ENCODE data around the gene HOXB3.

Gene HOXB3

DNA sequence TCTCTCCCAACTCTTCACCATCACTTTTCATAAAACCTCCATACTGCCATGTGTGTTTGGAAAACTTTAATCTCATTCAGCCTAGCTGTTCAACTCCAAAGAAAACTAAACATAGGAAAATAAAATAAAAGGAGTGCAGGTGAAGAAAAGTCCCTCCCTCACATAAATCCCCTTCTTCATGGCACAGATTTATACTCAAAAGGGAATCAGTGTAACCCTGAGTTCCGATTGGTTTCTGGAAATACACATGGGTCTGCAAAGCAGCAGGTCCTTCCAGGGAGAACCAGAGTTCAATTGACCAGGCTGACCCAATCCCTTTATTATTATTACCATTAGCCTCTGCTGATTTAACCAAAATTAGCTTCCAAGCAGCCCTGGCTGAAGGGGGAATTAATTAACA is 36.2 kb downstream of the HOXB3 start:
- DNase-seq = no peak

DNA sequence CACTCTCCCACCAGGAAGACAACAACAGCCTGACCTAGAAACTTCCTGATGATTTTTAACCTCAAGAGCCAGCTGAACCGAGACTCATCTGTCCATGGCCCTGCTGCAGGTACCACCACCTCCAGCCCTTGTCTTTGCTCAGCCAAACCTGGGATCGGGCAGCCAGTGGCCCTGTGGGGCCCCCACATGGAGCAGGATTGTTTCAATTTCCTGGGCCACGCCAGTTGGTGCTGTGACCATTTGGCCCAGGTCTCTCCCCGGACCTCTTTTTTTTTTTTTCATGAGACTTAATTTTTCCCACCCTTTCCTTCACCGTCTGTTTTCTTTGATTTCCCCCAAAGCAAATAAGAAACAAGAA is 36.9 kb downstream of the HOXB3 start:
- DNase-seq = no peak

- no peak for DNase-seq
Measured at GRCh38 chr17:48552466-48553189, 37.4 kb downstream of the HOXB3 start.

GRCh38 chr17:48551596-48552465 is 38.2 kb downstream of the HOXB3 start:
- DNase-seq = no peak

GRCh38 chr17:48551214-48551555 is 38.9 kb downstream of the HOXB3 start:
- DNase-seq = no peak

- no peak for DNase-seq
Measured at GRCh38 chr17:48550502-48551213, 39.4 kb downstream of the HOXB3 start.

- DNase-seq = no peak
Measured at GRCh38 chr17:48549914-48550501, 40.0 kb downstream of the HOXB3 start.

DNA sequence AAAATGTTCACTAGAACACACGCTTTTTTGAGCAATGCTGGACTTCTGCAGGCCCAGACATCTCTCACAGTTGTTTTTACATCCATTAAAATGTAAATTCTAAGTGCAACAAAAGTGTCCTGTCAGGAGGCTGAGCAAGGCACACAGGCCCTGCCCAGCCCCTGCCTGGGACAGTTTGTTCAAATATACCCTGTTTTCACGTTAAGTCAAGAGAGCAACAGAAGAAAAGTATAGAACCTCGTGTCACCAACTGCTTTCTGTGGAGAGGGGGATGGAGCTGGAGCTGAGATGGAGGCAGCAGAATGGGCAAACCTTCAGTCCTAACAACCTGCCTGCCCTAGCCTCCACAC is 40.8 kb downstream of the HOXB3 start:
- DNase-seq = no peak

GRCh38 chr17:48548523-48549280 is 41.3 kb downstream of the HOXB3 start:
- DNase-seq = peak; percentile 9

DNA sequence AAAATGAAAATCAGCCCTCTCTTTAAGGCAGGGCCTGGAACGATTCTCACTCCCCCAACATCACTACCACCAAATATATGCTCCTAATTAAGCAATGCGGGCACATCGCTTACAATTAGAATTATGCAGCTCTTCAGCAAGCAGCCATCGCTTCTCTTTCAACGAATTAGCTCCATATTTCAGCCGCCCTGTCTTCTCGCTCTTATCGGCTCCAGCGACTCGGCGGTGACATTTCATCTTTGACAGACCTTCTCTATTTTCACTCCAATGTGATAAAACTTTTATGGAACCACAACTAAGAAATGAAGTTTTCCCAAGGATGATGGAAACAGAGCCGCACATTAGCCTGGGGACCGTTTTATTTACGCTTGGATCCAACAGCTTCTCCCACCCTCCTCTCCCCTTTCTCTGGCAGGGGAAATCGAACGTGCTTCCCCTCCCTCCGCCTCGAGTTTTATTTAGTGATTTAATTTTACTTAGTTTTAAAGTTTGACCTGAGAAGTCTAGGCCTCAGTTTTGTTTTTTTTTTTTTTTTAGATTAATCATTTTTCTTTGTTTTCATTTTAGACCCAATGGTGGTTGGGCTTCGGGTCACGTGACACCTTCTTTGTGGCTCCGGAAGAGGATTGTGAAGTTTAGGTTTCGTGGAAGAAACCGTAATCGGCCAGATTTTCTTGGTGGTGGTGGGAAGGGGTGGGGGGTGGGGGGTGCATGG is 42.1 kb downstream of the HOXB3 start:
- DNase-seq = peak; percentile 46

DNA sequence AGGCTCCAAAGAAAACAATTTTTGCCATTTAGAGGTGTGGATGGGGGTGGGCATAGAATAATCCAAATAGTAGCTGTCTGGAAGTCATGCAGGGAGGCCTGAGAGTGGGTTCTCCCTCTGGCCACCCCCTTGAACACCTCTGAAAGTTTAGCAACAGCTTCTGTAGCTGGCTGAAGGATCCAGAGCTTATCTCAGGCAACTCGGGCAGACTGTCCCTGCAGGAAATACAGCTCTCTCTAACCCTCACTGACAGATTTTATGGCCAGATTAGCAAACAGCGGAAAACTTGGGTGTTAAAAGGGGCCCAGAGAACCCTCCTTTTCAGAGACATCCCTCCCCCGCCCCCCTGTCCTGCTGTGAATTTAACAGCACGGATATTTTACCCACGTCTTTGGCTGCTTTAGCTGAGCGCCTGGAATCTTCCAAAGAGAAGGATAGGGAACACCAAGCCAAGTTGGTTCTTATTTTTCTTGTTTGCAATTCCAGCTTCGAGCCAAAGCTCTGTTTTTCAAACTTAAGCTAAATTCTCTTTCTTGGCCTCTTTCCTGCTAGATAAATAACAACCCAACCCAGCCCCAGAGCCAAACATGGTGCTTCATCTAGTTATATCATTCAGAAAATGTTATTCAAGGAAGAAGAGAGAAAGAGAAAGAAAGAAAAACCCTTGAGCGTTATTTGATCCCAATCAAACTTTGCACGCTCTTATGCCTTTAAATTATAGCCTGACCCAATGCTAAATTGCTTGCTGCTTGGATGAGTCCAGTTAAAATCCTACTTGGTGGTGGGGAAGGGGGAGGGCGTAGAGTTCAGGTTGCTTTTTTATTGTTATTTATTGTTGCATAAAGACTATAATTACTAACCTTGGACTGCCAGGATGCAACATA is 42.9 kb downstream of the HOXB3 start:
- peak; percentile 12 for DNase-seq

GRCh38 chr17:48546137-48546923 is 43.7 kb downstream of the HOXB3 start:
- DNase-seq = no peak

- no peak for DNase-seq
Measured at GRCh38 chr17:48545539-48545938, 44.5 kb downstream of the HOXB3 start.

GRCh38 chr17:48545022-48545375 is 45.0 kb downstream of the HOXB3 start, which contains the start of gene HOXB2:
Gene HOXB2 (minus strand): TSS chr17:48545109. CDS start chr17:48544911, 198 bp downstream.
- DNase-seq = no peak

- DNase-seq = peak; percentile 31
Measured at GRCh38 chr17:48544349-48545021, 45.6 kb downstream of the HOXB3 start.

GRCh38 chr17:48543854-48544348 is 46.1 kb downstream of the HOXB3 start:
- DNase-seq = peak; percentile 32

- peak; percentile 62 for DNase-seq
Measured at GRCh38 chr17:48543107-48543853, 46.8 kb downstream of the HOXB3 start.

- no peak for DNase-seq
Measured at GRCh38 chr17:48542698-48543106, 47.3 kb downstream of the HOXB3 start.

Data from central memory CD4-positive, alpha-beta T cell (primary cell).